Measurements from ENCODE around the gene CDT1. TPM values are rescaled to one million over a fixed set of nuclear protein-coding genes. Genes with fewer than 3 reads are reported as not detected.
A peak's percentile ranks its signal among the peaks of the same experiment; 100 is the strongest.

CDT1 gene
- total and polyA plus RNA-seq, 2 experiments from 2014 or later: 5.1 to 5.2 TPM

GRCh38 chr16:88855176-88855575 is 51.6 kb downstream of the CDT1 start:
- Histone ChIP-seq H3K27ac (no peak overlapping the region), H3K4me3 (no peak overlapping the region), H4K20me1 (ENCODE audit: insufficient read depth, poor library complexity, severe bottlenecking) (peaks cover 3% of the 10 kb centered on the region), H3K9me2 (replicated peaks; ENCODE audit: insufficient read depth) (no peaks in the 10 kb centered on the region), H3K9me3 (ENCODE audit: low read depth) (no peaks in the 10 kb centered on the region), H3K4me1 (ENCODE audit: insufficient read depth) (peaks cover 11% of the 10 kb centered on the region), H3K79me2 (peaks cover 27% of the 10 kb centered on the region), H3K36me3 (replicated peaks; ENCODE audit: insufficient read depth, low read depth) (no peaks in the 10 kb centered on the region), H3K27me3 (no peaks in the 10 kb centered on the region), H2AFZ (no peak overlapping the region), H3K4me2 (peak overlapping the region; percentile 98)
- no peak for DNase-seq (ENCODE audit: low spot score)
- TF ChIP-seq EZH2phosphoT487 (IDR thresholded peaks at IDR 0.05; ENCODE audit: low read depth, severe bottlenecking, unreplicated experiment) (no peak), EZH2 (IDR thresholded peaks at IDR 0.05; ENCODE audit: borderline replicate concordance) (no peak)
- TF ChIP-seq, protein P1, sequence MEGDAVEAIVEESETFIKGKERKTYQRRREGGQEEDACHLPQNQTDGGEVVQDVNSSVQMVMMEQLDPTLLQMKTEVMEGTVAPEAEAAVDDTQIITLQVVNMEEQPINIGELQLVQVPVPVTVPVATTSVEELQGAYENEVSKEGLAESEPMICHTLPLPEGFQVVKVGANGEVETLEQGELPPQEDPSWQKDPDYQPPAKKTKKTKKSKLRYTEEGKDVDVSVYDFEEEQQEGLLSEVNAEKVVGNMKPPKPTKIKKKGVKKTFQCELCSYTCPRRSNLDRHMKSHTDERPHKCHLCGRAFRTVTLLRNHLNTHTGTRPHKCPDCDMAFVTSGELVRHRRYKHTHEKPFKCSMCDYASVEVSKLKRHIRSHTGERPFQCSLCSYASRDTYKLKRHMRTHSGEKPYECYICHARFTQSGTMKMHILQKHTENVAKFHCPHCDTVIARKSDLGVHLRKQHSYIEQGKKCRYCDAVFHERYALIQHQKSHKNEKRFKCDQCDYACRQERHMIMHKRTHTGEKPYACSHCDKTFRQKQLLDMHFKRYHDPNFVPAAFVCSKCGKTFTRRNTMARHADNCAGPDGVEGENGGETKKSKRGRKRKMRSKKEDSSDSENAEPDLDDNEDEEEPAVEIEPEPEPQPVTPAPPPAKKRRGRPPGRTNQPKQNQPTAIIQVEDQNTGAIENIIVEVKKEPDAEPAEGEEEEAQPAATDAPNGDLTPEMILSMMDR (IDR thresholded peaks at IDR 0.05; ENCODE audit: poor library complexity): no peak
- WGBS (ENCODE audit: low lambda C conversion rate, missing lambda C conversion rate): 95% methylated on average over 8 of the region's 8 CpGs

DNA sequence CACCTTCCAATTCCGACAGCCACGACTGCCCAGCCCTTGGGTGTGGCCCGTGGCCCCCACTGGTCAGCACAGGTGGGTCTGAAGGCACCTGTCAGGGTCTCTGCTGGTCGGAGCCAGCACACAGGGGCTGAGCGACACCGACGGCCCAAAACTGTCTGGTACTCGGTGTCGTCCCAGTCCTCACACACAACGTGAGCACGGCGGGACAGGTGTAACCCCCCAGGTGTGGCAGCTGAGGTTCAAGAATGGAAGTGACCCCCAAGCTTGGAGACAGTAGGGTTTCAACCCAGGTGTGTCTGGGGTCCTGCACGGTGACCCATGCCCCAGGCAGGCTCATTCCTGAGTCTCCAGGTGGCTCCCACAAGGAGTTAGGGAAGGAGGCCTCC is 52.1 kb downstream of the CDT1 start:
- WGBS (ENCODE audit: low lambda C conversion rate, missing lambda C conversion rate): 84% methylated on average over 13 of the region's 13 CpGs
- peak overlapping the region; percentile 98 for H3K4me2 ChIP-seq
- no peak for DNase-seq (ENCODE audit: low spot score)
- no peaks in the 10 kb centered on the region for H3K27me3 ChIP-seq
- TF ChIP-seq EZH2 (IDR thresholded peaks at IDR 0.05; ENCODE audit: borderline replicate concordance) (no peak), EZH2phosphoT487 (IDR thresholded peaks at IDR 0.05; ENCODE audit: low read depth, severe bottlenecking, unreplicated experiment) (no peak)
- TF ChIP-seq, protein P1 (IDR thresholded peaks at IDR 0.05; ENCODE audit: poor library complexity): no peak
- no peak overlapping the region for H3K4me3 ChIP-seq
- no peaks in the 10 kb centered on the region for H3K9me3 ChIP-seq (ENCODE audit: low read depth)
- H3K36me3 ChIP-seq (replicated peaks; ENCODE audit: insufficient read depth, low read depth): no peaks in the 10 kb centered on the region
- H4K20me1 ChIP-seq (ENCODE audit: insufficient read depth, poor library complexity, severe bottlenecking): peaks cover 3% of the 10 kb centered on the region
- peaks cover 27% of the 10 kb centered on the region for H3K79me2 ChIP-seq
- no peak overlapping the region for H2AFZ ChIP-seq
- no peaks in the 10 kb centered on the region for H3K9me2 ChIP-seq (replicated peaks; ENCODE audit: insufficient read depth)
- no peak overlapping the region for H3K27ac ChIP-seq
- H3K4me1 ChIP-seq (ENCODE audit: insufficient read depth): peaks cover 11% of the 10 kb centered on the region

- Histone ChIP-seq H4K20me1 (ENCODE audit: insufficient read depth, poor library complexity, severe bottlenecking) (peaks cover 3% of the 10 kb centered on the region), H3K36me3 (replicated peaks; ENCODE audit: insufficient read depth, low read depth) (no peaks in the 10 kb centered on the region), H3K4me1 (ENCODE audit: insufficient read depth) (peaks cover 11% of the 10 kb centered on the region), H3K27me3 (no peaks in the 10 kb centered on the region), H3K9me2 (replicated peaks; ENCODE audit: insufficient read depth) (no peaks in the 10 kb centered on the region), H3K79me2 (peaks cover 27% of the 10 kb centered on the region), H3K4me2 (peak overlapping the region; percentile 98), H2AFZ (no peak overlapping the region), H3K4me3 (peak overlapping the region; percentile 45), H3K27ac (no peak overlapping the region), H3K9me3 (ENCODE audit: low read depth) (no peaks in the 10 kb centered on the region)
- TF ChIP-seq, protein P1 (IDR thresholded peaks at IDR 0.05; ENCODE audit: poor library complexity): no peak
- TF ChIP-seq EZH2phosphoT487 (IDR thresholded peaks at IDR 0.05; ENCODE audit: low read depth, severe bottlenecking, unreplicated experiment) (no peak), EZH2 (IDR thresholded peaks at IDR 0.05; ENCODE audit: borderline replicate concordance) (no peak)
- DNase-seq (ENCODE audit: low spot score): no peak
- WGBS (ENCODE audit: low lambda C conversion rate, missing lambda C conversion rate): 13% methylated on average over 22 of the region's 53 CpGs
Observed at GRCh38 chr16:88856122-88856827, 52.7 kb downstream of the CDT1 start.
